CD4-positive, alpha-beta T cell (primary cell): ENCODE measurements around the gene ARMCX2. TPM values are rescaled to one million over a fixed set of nuclear protein-coding genes. Genes with fewer than 3 reads are reported as not detected.
A peak's percentile ranks its signal among the peaks of the same experiment; 100 is the strongest.
"Not testable (repeated sequence)": the region's sequence is repeated elsewhere in the genome, so short reads cannot be mapped to it uniquely, and the experiment has no call there.

Experiments used
- ATAC-seq: fragments of 200-7000 bp; cut with Tn5 transposase; one replicate; pipeline ENCODE4 v1.10.0; 2022; ENCODE audit warnings: mild to moderate bottlenecking; ENCODE audit not compliant: poor library complexity
- CTCF ChIA-PET: fragments of 350-600 bp; sonication (Branson Sonifier 250); formaldehyde crosslinking; loops from one replicate; lab custom pipeline; 2021; ENCODE audit warnings: antibody characterized with exemption, inconsistent platforms; lab: Charles Lee
- POLR2A ChIA-PET: fragments of 350-600 bp; sonication (Branson Sonifier 250); formaldehyde crosslinking; loops from one replicate; lab custom pipeline; 2021; ENCODE audit warnings: antibody characterized with exemption, inconsistent platforms; lab: Charles Lee
- DNase-seq, 14 experiments: peaks; one replicate each; pipeline ENCODE4 v3.0.0-alpha.2; 2013 to 2020; ENCODE audit warnings: mixed read lengths in 2 of 14
- H3K27ac ChIP-seq, 2 donors: one replicate each; pipeline versions ENCODE4 v1.5.1 to v1.7.0; 2013; ENCODE audit warnings: low read length in 2 of 2, low read depth in 1 of 2, mild to moderate bottlenecking in 1 of 2
- H3K27me3 ChIP-seq, 2 experiments: 1 replicate in 1 of 2; 2 replicates in 1 of 2; pipeline versions ENCODE4 v1.6.1 to v1.7.0; 2013; ENCODE audit warnings: low read length in 2 of 2, control low read depth in 1 of 2, mild to moderate bottlenecking in 1 of 2, moderate library complexity in 1 of 2; ENCODE audit not compliant: insufficient read depth in 2 of 2, control insufficient read depth in 1 of 2
- H3K36me3 ChIP-seq: one replicate; pipeline ENCODE4 v1.6.1; 2013; ENCODE audit warnings: low read length, control low read depth; ENCODE audit not compliant: insufficient read depth
- H3K4me1 ChIP-seq: one replicate; pipeline ENCODE4 v1.6.1; 2013; ENCODE audit warnings: low read length, control low read depth; ENCODE audit not compliant: insufficient read depth
- H3K4me3 ChIP-seq: one replicate; pipeline ENCODE4 v1.5.1; 2013; ENCODE audit warnings: mild to moderate bottlenecking, low read length, moderate library complexity
- H3K9me3 ChIP-seq, 2 experiments: 1 replicate in 1 of 2; 2 replicates in 1 of 2; pipeline versions ENCODE4 v1.6.1 to v1.7.0; 2013; ENCODE audit warnings: low read length in 2 of 2, mild to moderate bottlenecking in 2 of 2, control low read depth in 1 of 2, moderate library complexity in 1 of 2; ENCODE audit not compliant: control insufficient read depth in 1 of 2, insufficient read depth in 1 of 2
- H3K27ac Mint-ChIP-seq: one replicate; pipeline ENCODE4 v1.8.0; 2020; ENCODE audit warnings: mixed read lengths
- H3K27me3 Mint-ChIP-seq: one replicate; pipeline ENCODE4 v1.8.0; 2021; ENCODE audit warnings: mixed read lengths
- H3K36me3 Mint-ChIP-seq: one replicate; pipeline ENCODE4 v1.8.0; 2021; ENCODE audit warnings: low read depth, mixed read lengths
- H3K4me1 Mint-ChIP-seq: one replicate; pipeline ENCODE4 v1.8.0; 2021; ENCODE audit warnings: low read depth, mixed read lengths
- H3K4me3 Mint-ChIP-seq: one replicate; pipeline ENCODE4 v1.8.0; 2020; ENCODE audit warnings: mild to moderate bottlenecking, mixed read lengths
- H3K9me3 Mint-ChIP-seq: one replicate; pipeline ENCODE4 v1.8.0; 2020; ENCODE audit warnings: mixed read lengths
- CTCF ChIP-seq: fragments of 200-600 bp; IDR thresholded peaks from one replicate; pipeline ENCODE4 v1.8.0; 2022; ENCODE audit warnings: antibody characterized with exemption, mild to moderate bottlenecking
- intact Hi-C, 2 experiments: fragments of 100-400 bp; cut with DNase I in 1 of 2; cut with micrococcal nuclease in 1 of 2; formaldehyde crosslinking; loops; one replicate each; pipeline versions ENCODE4 v1.15.1 to v1.9.0; 2023 to 2025; cut with DNase I, micrococcal nuclease
- total RNA-seq, 174 experiments: library from RNA in 2 of 174; stranded (reverse) in 2 of 174; gene quantifications; one replicate each; pipeline ENCODE4 v1.2.3 and lab custom pipeline; 2021 to 2026

ARMCX2 gene
- total RNA-seq, 2 experiments from 2014 or later, result 3.5 to 3.6 TPM

GRCh38 chrX:101657495-101657894 lies 2.2 kb downstream of the ARMCX2 start:
- no peaks in the 10 kb centered on the region for H3K36me3 Mint-ChIP-seq
- H3K27ac Mint-ChIP-seq, result no peak overlapping the region
- Histone ChIP-seq H3K9me3 (no peaks in the 10 kb centered on the region), H3K27me3 (no peaks in the 10 kb centered on the region), H3K27ac (no peak overlapping the region), H3K36me3 (no peaks in the 10 kb centered on the region), H3K4me1 (peaks cover 14% of the 10 kb centered on the region), H3K4me3 (no peak overlapping the region)
- H3K27me3 Mint-ChIP-seq, result no peaks in the 10 kb centered on the region
- DNase-seq (no peak), ATAC-seq (no peak)
- ChIA-PET CTCF (no interaction called here), POLR2A (no interaction called here)
- intact Hi-C loops, result no loop called here
- peak overlapping the region; percentile 48 for H3K4me3 Mint-ChIP-seq
- H3K4me1 Mint-ChIP-seq, result peaks cover 13% of the 10 kb centered on the region
- no peak for TF ChIP-seq CTCF
- H3K9me3 Mint-ChIP-seq, result no peaks in the 10 kb centered on the region

- Histone ChIP-seq H3K9me3 (no peaks in the 10 kb centered on the region), H3K36me3 (no peaks in the 10 kb centered on the region), H3K4me1 (peaks cover 14% of the 10 kb centered on the region), H3K4me3 (no peak overlapping the region), H3K27ac (no peak overlapping the region), H3K27me3 (no peaks in the 10 kb centered on the region)
- intact Hi-C loops, result no loop called here
- POLR2A ChIA-PET, result no interaction called here
- ATAC-seq (no peak), DNase-seq (no peak)
- no peak for TF ChIP-seq CTCF
- Mint-ChIP-seq H3K4me1 (peaks cover 13% of the 10 kb centered on the region), H3K27me3 (no peaks in the 10 kb centered on the region), H3K4me3 (no peak overlapping the region), H3K9me3 (no peaks in the 10 kb centered on the region), H3K36me3 (no peaks in the 10 kb centered on the region), H3K27ac (no peak overlapping the region)
- CTCF ChIA-PET, result no interaction called here
These were observed 2.8 kb downstream of the ARMCX2 start for GRCh38 chrX:101656817-101657216.

GRCh38 chrX:101655534-101655933 lies 4.1 kb downstream of the ARMCX2 start:
- H3K27ac ChIP-seq, result no peak overlapping the region
- intact Hi-C loops, result no loop called here
- H3K36me3 Mint-ChIP-seq, result no peaks in the 10 kb centered on the region

GRCh38 chrX:101647716-101648115 lies 11.9 kb downstream of the ARMCX2 start:
- H3K4me1 ChIP-seq, DNase-seq, POLR2A ChIA-PET, H3K4me3 Mint-ChIP-seq, H3K27me3 ChIP-seq, H3K4me3 ChIP-seq, H3K27me3 Mint-ChIP-seq, H3K36me3 ChIP-seq, H3K27ac ChIP-seq, H3K9me3 ChIP-seq, H3K4me1 Mint-ChIP-seq, H3K27ac Mint-ChIP-seq, intact Hi-C loops, CTCF ChIA-PET, H3K36me3 Mint-ChIP-seq, ATAC-seq, H3K9me3 Mint-ChIP-seq: not testable (repeated sequence)

More at GRCh38 chrX:101655534-101655933, 4.1 kb downstream of the ARMCX2 start:
- ATAC-seq (no peak), DNase-seq (peak in 1 of 14 experiments; percentile 19)
- H3K9me3 ChIP-seq, result no peaks in the 10 kb centered on the region
- H3K4me1 ChIP-seq, result peaks cover 14% of the 10 kb centered on the region
- H3K27me3 ChIP-seq, result no peaks in the 10 kb centered on the region
- ChIA-PET POLR2A (no interaction called here), CTCF (no interaction called here)
- peak overlapping the region; percentile 19 for H3K4me3 ChIP-seq
- peak overlapping the region; percentile 67 for H3K27ac Mint-ChIP-seq
- no peaks in the 10 kb centered on the region for H3K9me3 Mint-ChIP-seq
- H3K27me3 Mint-ChIP-seq, result no peaks in the 10 kb centered on the region
- H3K4me1 Mint-ChIP-seq, result peaks cover 13% of the 10 kb centered on the region
- H3K4me3 Mint-ChIP-seq, result peak overlapping the region; percentile 69
- TF ChIP-seq CTCF, result no peak
- H3K36me3 ChIP-seq, result no peaks in the 10 kb centered on the region
